Right ventricle myocardium superior (tissue), 1 donor: ENCODE measurements around the gene CENPE. TPM values are rescaled to one million over a fixed set of nuclear protein-coding genes. Genes with fewer than 3 reads are reported as not detected.
"Not testable (repeated sequence)": the region's sequence is repeated elsewhere in the genome, so short reads cannot be mapped to it uniquely, and the experiment has no call there.

Experiments used
- ATAC-seq: fragments of 200-7000 bp; cut with Tn5 transposase; one replicate; pipeline ENCODE4 v1.9.1; 2020; ENCODE audit warnings: mild to moderate bottlenecking; ENCODE audit not compliant: poor library complexity
- DNase-seq: peaks from one replicate; pipeline ENCODE4 v3.0.0-alpha.2; 2020
- intact Hi-C: fragments of 100-400 bp; cut with DNase I; formaldehyde crosslinking; loops from one replicate; pipeline ENCODE4 v1.11.2; 2022
- long read RNA-seq: library from polyadenylated mRNA; unstranded; transcript quantifications from one replicate; pipeline ENCODE4 v2.0.0, GENCODE V29; 2021
- total RNA-seq: library from RNA; stranded (reverse); fragmentation: NEBNext Ultra II Directional; extraction: Animal tissue kit (Norgen Biotek cat#: 25700); gene quantifications from one replicate; pipeline ENCODE4 v1.2.1, GENCODE V29; 2021
- donor health status: DM: no; HTN: yes; CAD: no; lungs with severe emphysema.

CENPE gene, protein sequence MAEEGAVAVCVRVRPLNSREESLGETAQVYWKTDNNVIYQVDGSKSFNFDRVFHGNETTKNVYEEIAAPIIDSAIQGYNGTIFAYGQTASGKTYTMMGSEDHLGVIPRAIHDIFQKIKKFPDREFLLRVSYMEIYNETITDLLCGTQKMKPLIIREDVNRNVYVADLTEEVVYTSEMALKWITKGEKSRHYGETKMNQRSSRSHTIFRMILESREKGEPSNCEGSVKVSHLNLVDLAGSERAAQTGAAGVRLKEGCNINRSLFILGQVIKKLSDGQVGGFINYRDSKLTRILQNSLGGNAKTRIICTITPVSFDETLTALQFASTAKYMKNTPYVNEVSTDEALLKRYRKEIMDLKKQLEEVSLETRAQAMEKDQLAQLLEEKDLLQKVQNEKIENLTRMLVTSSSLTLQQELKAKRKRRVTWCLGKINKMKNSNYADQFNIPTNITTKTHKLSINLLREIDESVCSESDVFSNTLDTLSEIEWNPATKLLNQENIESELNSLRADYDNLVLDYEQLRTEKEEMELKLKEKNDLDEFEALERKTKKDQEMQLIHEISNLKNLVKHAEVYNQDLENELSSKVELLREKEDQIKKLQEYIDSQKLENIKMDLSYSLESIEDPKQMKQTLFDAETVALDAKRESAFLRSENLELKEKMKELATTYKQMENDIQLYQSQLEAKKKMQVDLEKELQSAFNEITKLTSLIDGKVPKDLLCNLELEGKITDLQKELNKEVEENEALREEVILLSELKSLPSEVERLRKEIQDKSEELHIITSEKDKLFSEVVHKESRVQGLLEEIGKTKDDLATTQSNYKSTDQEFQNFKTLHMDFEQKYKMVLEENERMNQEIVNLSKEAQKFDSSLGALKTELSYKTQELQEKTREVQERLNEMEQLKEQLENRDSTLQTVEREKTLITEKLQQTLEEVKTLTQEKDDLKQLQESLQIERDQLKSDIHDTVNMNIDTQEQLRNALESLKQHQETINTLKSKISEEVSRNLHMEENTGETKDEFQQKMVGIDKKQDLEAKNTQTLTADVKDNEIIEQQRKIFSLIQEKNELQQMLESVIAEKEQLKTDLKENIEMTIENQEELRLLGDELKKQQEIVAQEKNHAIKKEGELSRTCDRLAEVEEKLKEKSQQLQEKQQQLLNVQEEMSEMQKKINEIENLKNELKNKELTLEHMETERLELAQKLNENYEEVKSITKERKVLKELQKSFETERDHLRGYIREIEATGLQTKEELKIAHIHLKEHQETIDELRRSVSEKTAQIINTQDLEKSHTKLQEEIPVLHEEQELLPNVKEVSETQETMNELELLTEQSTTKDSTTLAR (N-terminal part only)
- total RNA-seq: 0.40 TPM
- long read RNA-seq: 0 reads

GRCh38 chr4:103198111-103198765 is at the start of gene CENPE:
TSS of gene CENPE (minus strand) at chr4:103198343. CDS start at chr4:103198319, 24 bp downstream.
- ATAC-seq (peak; percentile 99), DNase-seq (peak; percentile 92)
- intact Hi-C loops: no loop called here

- DNase-seq: no peak
- no peak for ATAC-seq
- intact Hi-C loops: no loop called here
These were observed 46.1 kb upstream of the CENPE start for GRCh38 chr4:103244251-103244650.

GRCh38 chr4:103230938-103231337 is 32.8 kb upstream of the CENPE start:
- ATAC-seq, intact Hi-C loops, DNase-seq: not testable (repeated sequence)

DNA sequence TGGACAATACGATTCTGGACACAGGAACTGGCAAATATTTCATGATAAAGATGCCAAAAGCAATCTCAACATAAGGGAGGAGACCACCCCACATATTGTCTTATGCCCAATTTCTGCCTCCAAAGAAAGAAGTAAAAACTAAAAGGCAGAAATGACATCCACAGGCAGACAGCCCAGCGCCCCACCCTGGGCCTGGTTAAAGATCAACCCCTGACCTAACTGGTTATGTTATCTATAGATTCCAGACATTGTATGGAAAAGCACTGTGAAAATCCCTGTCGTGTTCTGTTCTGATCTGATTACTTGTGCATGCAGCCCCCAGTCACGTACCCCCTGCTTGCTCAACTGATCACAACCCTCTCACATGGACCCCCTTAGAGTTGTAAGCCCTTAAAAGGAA is 25.4 kb upstream of the CENPE start:
- DNase-seq: not testable (repeated sequence)

GRCh38 chr4:103207673-103208072 is 9.5 kb upstream of the CENPE start:
- DNase-seq (no peak), ATAC-seq (no peak)
- intact Hi-C loops: no loop called here

More for the DNA sequence above, 25.4 kb upstream of the CENPE start:
- intact Hi-C loops, ATAC-seq: not testable (repeated sequence)

GRCh38 chr4:103204111-103204510 is 6.0 kb upstream of the CENPE start:
- DNase-seq (no peak), ATAC-seq (no peak)
- intact Hi-C loops: no loop called here

GRCh38 chr4:103201724-103202123 is 3.6 kb upstream of the CENPE start:
- ATAC-seq (no peak), DNase-seq (no peak)
- intact Hi-C loops: no loop called here

DNA sequence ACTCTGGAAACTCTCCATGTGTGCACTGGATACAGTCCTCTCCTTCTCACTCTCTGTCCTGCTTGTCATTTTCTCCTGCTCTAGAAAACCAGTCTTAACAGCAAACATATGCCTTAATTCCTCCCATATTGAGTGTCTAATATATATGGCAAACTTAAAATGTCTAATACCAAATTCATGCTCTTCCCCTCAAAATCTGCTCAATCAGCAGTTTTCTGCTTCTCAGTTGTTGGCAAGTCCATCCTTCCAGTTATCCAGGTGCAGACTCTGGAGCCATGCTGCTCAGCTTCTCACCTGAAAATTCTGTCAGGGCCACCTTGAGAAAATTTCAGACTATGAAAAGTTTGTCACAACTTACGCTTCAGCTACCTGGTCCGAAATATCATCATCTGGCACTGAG is 3.1 kb upstream of the CENPE start:
- DNase-seq: no peak
- intact Hi-C loops: no loop called here

GRCh38 chr4:103199009-103199408 is 866 bp upstream of the CENPE start:
- no peak for ATAC-seq
- intact Hi-C loops: no loop called here

More for the DNA sequence above, 3.1 kb upstream of the CENPE start:
- ATAC-seq: no peak

DNA sequence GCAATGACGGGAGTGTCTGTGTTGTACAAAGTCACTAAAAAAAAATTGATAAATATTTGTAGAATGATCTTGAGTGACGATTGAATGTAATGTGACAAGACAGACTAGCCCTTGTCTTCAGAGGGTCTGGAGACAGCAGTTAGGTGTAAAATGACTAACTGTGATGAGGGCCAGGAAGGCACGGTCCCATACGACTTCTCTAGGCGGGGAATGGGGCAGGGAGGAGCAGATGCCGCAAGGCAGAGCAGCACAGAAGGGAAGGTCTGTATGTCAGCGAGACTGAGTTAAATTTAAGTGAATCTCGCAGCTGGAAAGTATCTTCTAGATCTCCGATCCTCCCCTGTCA is 405 bp downstream of the CENPE start:
- intact Hi-C loops: no loop called here
- DNase-seq (no peak), ATAC-seq (peak; percentile 51)

More at GRCh38 chr4:103199009-103199408, 866 bp upstream of the CENPE start:
- DNase-seq: no peak

GRCh38 chr4:103193457-103193856 is 4.7 kb downstream of the CENPE start:
- ATAC-seq: no peak
- no peak for DNase-seq
- intact Hi-C loops: no loop called here

DNA sequence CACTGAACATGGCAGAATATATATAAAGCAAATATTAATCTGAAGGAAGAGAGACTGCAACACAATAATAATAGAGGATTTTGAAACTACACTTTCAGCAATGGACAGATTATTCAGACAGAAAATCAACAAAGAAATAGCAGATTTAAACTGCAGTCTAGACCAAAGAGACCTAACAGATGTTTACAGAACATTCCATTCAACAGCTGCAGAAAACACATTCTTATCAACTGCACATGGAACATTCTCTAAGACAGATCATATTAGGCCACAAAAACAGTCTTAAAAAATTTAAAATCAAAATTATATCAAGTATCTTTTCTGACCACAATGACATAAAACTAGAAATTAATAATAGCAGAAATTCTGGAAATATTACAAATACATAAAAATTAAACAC is 27.1 kb downstream of the CENPE start:
- intact Hi-C loops: no loop called here
- ATAC-seq: no peak
- DNase-seq: no peak

DNA sequence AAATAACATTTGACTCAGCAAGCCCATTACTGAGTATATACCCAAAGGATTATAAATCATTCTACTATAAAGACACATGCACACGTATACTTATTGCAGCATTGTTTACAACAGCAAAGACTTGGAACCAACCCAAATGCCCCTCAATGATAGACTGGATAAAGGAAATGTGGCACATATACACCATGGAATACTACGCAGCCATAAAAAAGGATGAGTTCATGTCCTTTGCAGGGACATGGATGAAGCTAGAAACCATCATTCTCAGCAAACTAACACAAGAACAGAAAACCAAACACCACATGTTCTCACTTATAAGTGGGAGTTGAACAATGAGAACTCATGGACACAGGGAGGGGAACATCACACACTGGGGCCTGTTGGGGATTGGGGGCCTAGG is 28.4 kb downstream of the CENPE start:
- ATAC-seq, DNase-seq, intact Hi-C loops: not testable (repeated sequence)

GRCh38 chr4:103168993-103169392 is 29.1 kb downstream of the CENPE start:
- intact Hi-C loops: no loop called here
- no peak for ATAC-seq

DNA sequence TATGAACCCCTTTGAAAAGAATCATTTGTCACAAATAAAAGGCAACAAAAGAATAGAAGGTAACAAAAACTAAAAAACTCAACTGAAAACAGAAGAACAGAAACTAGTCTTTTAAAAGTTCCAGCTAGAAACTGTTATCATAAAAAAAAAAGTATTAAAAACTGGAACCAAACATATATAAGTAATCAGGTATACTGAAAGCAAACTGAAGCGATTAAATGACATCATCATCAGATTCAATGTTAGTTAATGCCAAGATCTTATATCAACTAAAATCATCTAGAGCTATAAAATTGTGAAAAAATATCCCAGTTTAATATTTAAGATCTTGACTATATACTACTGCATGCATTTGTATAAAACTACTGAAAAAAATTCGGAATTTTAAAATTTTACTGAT is 36.0 kb downstream of the CENPE start:
- DNase-seq: no peak
- no peak for ATAC-seq
- intact Hi-C loops: no loop called here

More at GRCh38 chr4:103168993-103169392, 29.1 kb downstream of the CENPE start:
- no peak for DNase-seq

GRCh38 chr4:103158760-103159159 is 39.4 kb downstream of the CENPE start:
- no peak for ATAC-seq
- intact Hi-C loops: no loop called here
- no peak for DNase-seq

DNA sequence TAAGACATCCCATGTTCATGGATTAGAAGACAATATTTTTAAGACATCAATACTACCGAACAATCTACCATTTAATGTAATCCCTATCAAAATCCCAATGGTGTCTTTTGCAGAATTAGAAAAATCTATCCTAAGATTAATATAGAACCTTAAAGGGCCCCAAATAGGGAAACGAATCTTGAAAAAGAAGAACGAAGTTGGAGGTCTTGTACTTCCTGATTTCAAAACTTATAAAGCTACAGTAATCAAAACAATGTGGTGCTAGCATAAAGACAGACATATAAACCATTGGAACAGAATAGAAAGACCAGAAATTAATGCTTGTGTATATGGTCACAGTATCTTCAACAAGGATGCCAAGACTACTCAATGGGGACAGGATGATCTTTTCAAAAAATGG is 42.0 kb downstream of the CENPE start:
- ATAC-seq (no peak), DNase-seq (no peak)
- intact Hi-C loops: no loop called here

DNA sequence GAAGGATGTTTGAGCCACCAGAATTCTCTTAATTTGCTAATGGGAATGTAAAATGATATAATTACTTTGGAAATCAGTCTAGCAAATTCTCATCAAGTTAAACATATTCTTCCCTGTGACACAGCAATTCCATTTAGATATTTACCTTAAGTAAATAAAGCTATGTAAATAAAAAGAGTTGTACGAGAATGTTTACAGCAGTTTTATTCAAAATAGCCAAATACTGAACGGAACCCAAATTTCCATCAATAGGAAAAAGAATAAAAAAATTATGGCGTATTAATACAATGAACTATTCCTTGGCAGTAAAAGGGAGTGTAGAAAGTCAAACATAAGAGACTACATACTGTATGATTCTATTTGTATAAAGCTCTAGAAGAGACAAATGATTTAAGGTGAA is 45.8 kb downstream of the CENPE start:
- ATAC-seq (no peak), DNase-seq (no peak)
- intact Hi-C loops: no loop called here
